Epidermal melanocyte (primary cell): ENCODE measurements around the gene CITED2.
"Not testable (repeated sequence)": the region's sequence is repeated elsewhere in the genome, so short reads cannot be mapped to it uniquely, and the experiment has no call there.

Experiments used
- DNase-seq: peaks from one replicate; pipeline ENCODE4 v3.0.0; 2011; ENCODE audit warnings: low spot score; ENCODE audit not compliant: insufficient read length

Gene CITED2

GRCh38 chr6:139374357-139375225, at the start of gene CITED2:
CITED2 (minus strand) TSS chr6:139374648; CDS start chr6:139373944, 704 bp downstream.
- DNase-seq = peak; percentile 63

GRCh38 chr6:139423037-139423703, 48.7 kb upstream of the CITED2 start:
- no peak for DNase-seq

GRCh38 chr6:139422105-139423036, 47.9 kb upstream of the CITED2 start:
- DNase-seq = no peak

- DNase-seq = no peak
Measured at GRCh38 chr6:139418481-139419132, 44.2 kb upstream of the CITED2 start.

GRCh38 chr6:139416146-139416545, 41.7 kb upstream of the CITED2 start:
- DNase-seq = no peak

GRCh38 chr6:139415365-139415764, 40.9 kb upstream of the CITED2 start:
- no peak for DNase-seq

GRCh38 chr6:139412103-139412502, 37.7 kb upstream of the CITED2 start:
- not testable (repeated sequence) for DNase-seq

- no peak for DNase-seq
Measured at GRCh38 chr6:139409026-139409425, 34.6 kb upstream of the CITED2 start.

GRCh38 chr6:139407718-139408222, 33.3 kb upstream of the CITED2 start:
- DNase-seq = no peak

GRCh38 chr6:139406577-139407343, 32.3 kb upstream of the CITED2 start:
- no peak for DNase-seq

- DNase-seq = no peak
Measured at GRCh38 chr6:139402876-139403386, 28.5 kb upstream of the CITED2 start.

- DNase-seq = no peak
Measured at GRCh38 chr6:139398658-139399057, 24.2 kb upstream of the CITED2 start.

- DNase-seq = no peak
Measured at GRCh38 chr6:139395891-139396301, 21.4 kb upstream of the CITED2 start.

- no peak for DNase-seq
Measured at GRCh38 chr6:139395371-139395770, 20.9 kb upstream of the CITED2 start.

- DNase-seq = no peak
Measured at GRCh38 chr6:139394027-139394649, 19.7 kb upstream of the CITED2 start.

GRCh38 chr6:139392794-139393193, 18.3 kb upstream of the CITED2 start:
- DNase-seq = no peak

GRCh38 chr6:139391709-139392108, 17.3 kb upstream of the CITED2 start:
- DNase-seq = no peak

- no peak for DNase-seq
Measured at GRCh38 chr6:139390447-139390846, 16.0 kb upstream of the CITED2 start.

- no peak for DNase-seq
Measured at GRCh38 chr6:139388384-139388783, 13.9 kb upstream of the CITED2 start.
